ENCODE measurements around the gene SLC5A8. TPM values are rescaled to one million over a fixed set of nuclear protein-coding genes. Genes with fewer than 3 reads are reported as not detected.

Gene SLC5A8
- total and polyA plus RNA-seq, 4 donors: not detected

DNA sequence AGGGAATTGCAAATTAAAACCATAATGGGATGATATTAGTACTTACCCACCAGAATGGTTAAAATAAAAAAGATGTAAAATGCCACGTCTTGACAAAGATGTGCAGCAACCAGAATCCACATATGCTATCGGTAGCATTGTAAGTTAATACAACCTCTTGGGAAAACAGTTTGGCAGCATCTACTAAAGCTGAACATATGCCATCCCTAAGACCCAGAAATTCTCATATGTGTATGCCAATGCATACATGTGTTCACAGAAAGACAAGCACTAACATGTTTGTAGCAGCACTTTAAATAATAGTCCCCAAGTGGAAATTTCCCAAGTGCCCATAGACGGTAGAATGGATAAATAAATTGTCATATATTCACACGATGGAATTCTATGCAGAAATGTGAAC is 28.3 kb upstream of the SLC5A8 start (continued):
- TF ChIP-seq, protein P1, sequence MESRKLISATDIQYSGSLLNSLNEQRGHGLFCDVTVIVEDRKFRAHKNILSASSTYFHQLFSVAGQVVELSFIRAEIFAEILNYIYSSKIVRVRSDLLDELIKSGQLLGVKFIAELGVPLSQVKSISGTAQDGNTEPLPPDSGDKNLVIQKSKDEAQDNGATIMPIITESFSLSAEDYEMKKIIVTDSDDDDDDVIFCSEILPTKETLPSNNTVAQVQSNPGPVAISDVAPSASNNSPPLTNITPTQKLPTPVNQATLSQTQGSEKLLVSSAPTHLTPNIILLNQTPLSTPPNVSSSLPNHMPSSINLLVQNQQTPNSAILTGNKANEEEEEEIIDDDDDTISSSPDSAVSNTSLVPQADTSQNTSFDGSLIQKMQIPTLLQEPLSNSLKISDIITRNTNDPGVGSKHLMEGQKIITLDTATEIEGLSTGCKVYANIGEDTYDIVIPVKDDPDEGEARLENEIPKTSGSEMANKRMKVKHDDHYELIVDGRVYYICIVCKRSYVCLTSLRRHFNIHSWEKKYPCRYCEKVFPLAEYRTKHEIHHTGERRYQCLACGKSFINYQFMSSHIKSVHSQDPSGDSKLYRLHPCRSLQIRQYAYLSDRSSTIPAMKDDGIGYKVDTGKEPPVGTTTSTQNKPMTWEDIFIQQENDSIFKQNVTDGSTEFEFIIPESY (IDR thresholded peaks at IDR 0.05): no peak
- TF ChIP-seq, protein P2, sequence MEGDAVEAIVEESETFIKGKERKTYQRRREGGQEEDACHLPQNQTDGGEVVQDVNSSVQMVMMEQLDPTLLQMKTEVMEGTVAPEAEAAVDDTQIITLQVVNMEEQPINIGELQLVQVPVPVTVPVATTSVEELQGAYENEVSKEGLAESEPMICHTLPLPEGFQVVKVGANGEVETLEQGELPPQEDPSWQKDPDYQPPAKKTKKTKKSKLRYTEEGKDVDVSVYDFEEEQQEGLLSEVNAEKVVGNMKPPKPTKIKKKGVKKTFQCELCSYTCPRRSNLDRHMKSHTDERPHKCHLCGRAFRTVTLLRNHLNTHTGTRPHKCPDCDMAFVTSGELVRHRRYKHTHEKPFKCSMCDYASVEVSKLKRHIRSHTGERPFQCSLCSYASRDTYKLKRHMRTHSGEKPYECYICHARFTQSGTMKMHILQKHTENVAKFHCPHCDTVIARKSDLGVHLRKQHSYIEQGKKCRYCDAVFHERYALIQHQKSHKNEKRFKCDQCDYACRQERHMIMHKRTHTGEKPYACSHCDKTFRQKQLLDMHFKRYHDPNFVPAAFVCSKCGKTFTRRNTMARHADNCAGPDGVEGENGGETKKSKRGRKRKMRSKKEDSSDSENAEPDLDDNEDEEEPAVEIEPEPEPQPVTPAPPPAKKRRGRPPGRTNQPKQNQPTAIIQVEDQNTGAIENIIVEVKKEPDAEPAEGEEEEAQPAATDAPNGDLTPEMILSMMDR (IDR thresholded peaks at IDR 0.05; ENCODE audit: low read depth, low read length, missing input control): no peak

DNA sequence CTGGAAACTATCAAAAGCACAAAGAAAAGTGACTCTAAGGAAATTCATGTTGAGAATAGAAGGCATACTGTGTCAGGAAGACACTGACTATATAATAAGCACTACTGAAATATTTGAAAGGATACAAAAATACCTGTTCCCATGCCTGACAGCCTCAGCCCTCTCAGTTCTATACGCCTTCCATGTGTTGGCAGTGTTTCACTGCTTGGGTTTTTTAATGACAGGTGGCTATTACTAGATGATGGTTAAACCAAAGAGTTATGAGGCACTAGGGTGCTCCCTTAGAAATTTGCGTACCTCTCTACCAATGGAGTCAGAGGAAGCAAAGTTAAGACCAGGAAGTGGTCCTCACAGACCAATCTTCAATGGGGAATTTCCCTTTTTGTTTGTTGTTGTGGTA is 25.6 kb upstream of the SLC5A8 start:
- Histone ChIP-seq H3K27ac (ENCODE audit: low read depth in 1 of 2, low read length in 2 of 2) (no peak overlapping the region), H3K9me3 (ENCODE audit: control insufficient read depth in 4 of 4, low read length in 3 of 4) (peaks cover 0 to 3% (median 0%) of the 10 kb centered on the region in 4 donors), H3K9ac (ENCODE audit: low read depth in 1 of 2, low read length in 2 of 2) (no peak overlapping the region), H3K4me1 (ENCODE audit: control insufficient read depth in 4 of 4, insufficient read depth in 4 of 4, low read length in 3 of 4) (no peaks in the 10 kb centered on the region), H3K4me3 (ENCODE audit: low read depth in 1 of 3, low read length in 3 of 3) (no peak overlapping the region), H3K36me3 (ENCODE audit: control insufficient read depth in 4 of 4, insufficient read depth in 3 of 4, low read depth in 1 of 4, low read length in 3 of 4) (no peaks in the 10 kb centered on the region), H3K27me3 (ENCODE audit: control insufficient read depth in 4 of 4, insufficient read depth in 4 of 4, low read length in 3 of 4) (peaks cover 0 to 15% (median 3%) of the 10 kb centered on the region in 4 donors)
- TF ChIP-seq, protein P3, sequence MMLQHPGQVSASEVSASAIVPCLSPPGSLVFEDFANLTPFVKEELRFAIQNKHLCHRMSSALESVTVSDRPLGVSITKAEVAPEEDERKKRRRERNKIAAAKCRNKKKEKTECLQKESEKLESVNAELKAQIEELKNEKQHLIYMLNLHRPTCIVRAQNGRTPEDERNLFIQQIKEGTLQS (IDR thresholded peaks at IDR 0.05): no peak
- no peak for TF ChIP-seq HNF4A (conservative IDR thresholded peaks at IDR 0.05)
- no peak for TF ChIP-seq NR2F2 (IDR thresholded peaks at IDR 0.05)
- no peak for TF ChIP-seq EGR1 (IDR thresholded peaks at IDR 0.05; ENCODE audit: low read depth in 2 of 2)
- TF ChIP-seq FOXA2 (IDR thresholded peaks at IDR 0.05): no peak
- TF ChIP-seq RAD21 (IDR thresholded peaks at IDR 0.05): no peak
- no peak for TF ChIP-seq HNF4G (IDR thresholded peaks at IDR 0.05)
- TF ChIP-seq RXRA (IDR thresholded peaks at IDR 0.05): no peak
- DNase-seq (ENCODE audit: low spot score): no peak
- WGBS: 82% methylated on average over 2 of the region's 2 CpGs

DNA sequence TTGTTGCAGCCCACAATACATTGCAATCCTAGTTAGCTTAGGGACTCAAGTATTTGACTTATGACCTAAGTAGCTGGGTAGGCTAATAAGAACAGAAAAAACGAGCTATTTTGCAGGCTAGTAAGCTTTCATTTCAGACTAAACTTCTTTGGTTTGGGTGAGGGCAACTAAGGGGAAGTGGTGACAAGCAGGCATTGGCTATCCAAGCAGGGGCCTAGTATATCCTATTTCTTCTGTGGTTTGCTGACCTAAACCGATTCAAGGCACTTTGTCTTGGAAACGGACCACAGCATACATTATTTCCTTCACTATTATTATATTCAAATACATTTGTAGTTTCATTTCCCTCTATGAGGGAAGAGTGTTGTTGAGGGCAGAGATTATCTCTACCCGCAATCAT is 21.6 kb upstream of the SLC5A8 start:
- Histone ChIP-seq H3K27me3 (ENCODE audit: control insufficient read depth in 4 of 4, insufficient read depth in 4 of 4, low read length in 3 of 4) (peaks cover 0 to 7% (median 0%) of the 10 kb centered on the region in 4 donors), H3K36me3 (ENCODE audit: control insufficient read depth in 4 of 4, insufficient read depth in 3 of 4, low read depth in 1 of 4, low read length in 3 of 4) (no peaks in the 10 kb centered on the region), H3K9me3 (ENCODE audit: control insufficient read depth in 4 of 4, low read length in 3 of 4) (no peaks in the 10 kb centered on the region), H3K4me1 (ENCODE audit: control insufficient read depth in 4 of 4, insufficient read depth in 4 of 4, low read length in 3 of 4) (no peaks in the 10 kb centered on the region), H3K9ac (ENCODE audit: low read depth in 1 of 2, low read length in 2 of 2) (no peak overlapping the region), H3K27ac (ENCODE audit: low read depth in 1 of 2, low read length in 2 of 2) (no peak overlapping the region), H3K4me3 (ENCODE audit: low read depth in 1 of 3, low read length in 3 of 3) (no peak overlapping the region)
- WGBS: 65% methylated on average over 4 of the region's 4 CpGs
- TF ChIP-seq YY1 (IDR thresholded peaks at IDR 0.05) (no peak), RAD21 (IDR thresholded peaks at IDR 0.05) (no peak)
- no peak for DNase-seq (ENCODE audit: low spot score)

DNA sequence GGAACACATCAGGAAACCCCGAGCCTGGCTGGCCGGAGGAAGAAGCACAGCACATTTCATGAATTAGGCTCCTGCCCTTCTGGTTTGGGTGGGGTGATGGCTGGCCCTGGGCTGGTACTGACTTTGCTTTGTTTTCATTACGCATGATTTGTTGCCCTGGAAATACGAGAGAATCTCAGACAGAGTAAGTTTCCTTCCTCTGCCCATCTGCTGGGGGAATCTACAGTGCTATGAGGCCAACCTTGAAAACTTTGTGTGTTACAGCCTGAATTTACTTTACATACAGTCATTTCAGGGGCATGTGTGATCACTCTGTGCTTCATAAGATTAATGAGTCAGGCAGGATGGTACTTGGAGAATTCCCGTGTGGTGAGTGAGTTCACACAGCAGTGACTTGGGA is 20.5 kb upstream of the SLC5A8 start:
- Histone ChIP-seq H3K36me3 (ENCODE audit: control insufficient read depth in 4 of 4, insufficient read depth in 3 of 4, low read depth in 1 of 4, low read length in 3 of 4) (no peaks in the 10 kb centered on the region), H3K27me3 (ENCODE audit: control insufficient read depth in 4 of 4, insufficient read depth in 4 of 4, low read length in 3 of 4) (peaks cover 0 to 7% (median 0%) of the 10 kb centered on the region in 4 donors), H3K27ac (ENCODE audit: low read depth in 1 of 2, low read length in 2 of 2) (no peak overlapping the region), H3K9me3 (ENCODE audit: control insufficient read depth in 4 of 4, low read length in 3 of 4) (no peaks in the 10 kb centered on the region), H3K4me1 (ENCODE audit: control insufficient read depth in 4 of 4, insufficient read depth in 4 of 4, low read length in 3 of 4) (no peaks in the 10 kb centered on the region), H3K4me3 (ENCODE audit: low read depth in 1 of 3, low read length in 3 of 3) (no peak overlapping the region), H3K9ac (ENCODE audit: low read depth in 1 of 2, low read length in 2 of 2) (no peak overlapping the region)
- DNase-seq (ENCODE audit: low spot score): no peak
- 66% methylated on average over 5 of the region's 5 CpGs for WGBS
- TF ChIP-seq FOXA2 (IDR thresholded peaks at IDR 0.05): no peak
- TF ChIP-seq, protein P2 (IDR thresholded peaks at IDR 0.05; ENCODE audit: low read depth, low read length, missing input control): no peak
- TF ChIP-seq, protein P4, sequence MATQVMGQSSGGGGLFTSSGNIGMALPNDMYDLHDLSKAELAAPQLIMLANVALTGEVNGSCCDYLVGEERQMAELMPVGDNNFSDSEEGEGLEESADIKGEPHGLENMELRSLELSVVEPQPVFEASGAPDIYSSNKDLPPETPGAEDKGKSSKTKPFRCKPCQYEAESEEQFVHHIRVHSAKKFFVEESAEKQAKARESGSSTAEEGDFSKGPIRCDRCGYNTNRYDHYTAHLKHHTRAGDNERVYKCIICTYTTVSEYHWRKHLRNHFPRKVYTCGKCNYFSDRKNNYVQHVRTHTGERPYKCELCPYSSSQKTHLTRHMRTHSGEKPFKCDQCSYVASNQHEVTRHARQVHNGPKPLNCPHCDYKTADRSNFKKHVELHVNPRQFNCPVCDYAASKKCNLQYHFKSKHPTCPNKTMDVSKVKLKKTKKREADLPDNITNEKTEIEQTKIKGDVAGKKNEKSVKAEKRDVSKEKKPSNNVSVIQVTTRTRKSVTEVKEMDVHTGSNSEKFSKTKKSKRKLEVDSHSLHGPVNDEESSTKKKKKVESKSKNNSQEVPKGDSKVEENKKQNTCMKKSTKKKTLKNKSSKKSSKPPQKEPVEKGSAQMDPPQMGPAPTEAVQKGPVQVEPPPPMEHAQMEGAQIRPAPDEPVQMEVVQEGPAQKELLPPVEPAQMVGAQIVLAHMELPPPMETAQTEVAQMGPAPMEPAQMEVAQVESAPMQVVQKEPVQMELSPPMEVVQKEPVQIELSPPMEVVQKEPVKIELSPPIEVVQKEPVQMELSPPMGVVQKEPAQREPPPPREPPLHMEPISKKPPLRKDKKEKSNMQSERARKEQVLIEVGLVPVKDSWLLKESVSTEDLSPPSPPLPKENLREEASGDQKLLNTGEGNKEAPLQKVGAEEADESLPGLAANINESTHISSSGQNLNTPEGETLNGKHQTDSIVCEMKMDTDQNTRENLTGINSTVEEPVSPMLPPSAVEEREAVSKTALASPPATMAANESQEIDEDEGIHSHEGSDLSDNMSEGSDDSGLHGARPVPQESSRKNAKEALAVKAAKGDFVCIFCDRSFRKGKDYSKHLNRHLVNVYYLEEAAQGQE (IDR thresholded peaks at IDR 0.05): no peak
- TF ChIP-seq, protein P5, sequence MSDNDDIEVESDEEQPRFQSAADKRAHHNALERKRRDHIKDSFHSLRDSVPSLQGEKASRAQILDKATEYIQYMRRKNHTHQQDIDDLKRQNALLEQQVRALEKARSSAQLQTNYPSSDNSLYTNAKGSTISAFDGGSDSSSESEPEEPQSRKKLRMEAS (IDR thresholded peaks at IDR 0.05): no peak
- no peak for TF ChIP-seq HNF4G (IDR thresholded peaks at IDR 0.05)
- TF ChIP-seq GABPA (IDR thresholded peaks at IDR 0.05 in 1 of 2, conservative IDR thresholded peaks at IDR 0.05 in 1 of 2): no peak
